Peyer's patch (tissue), 4 donors: ENCODE results near the gene TENT5C.

Experiments used
- CTCF ChIP-seq, 6 experiments: fragments of 450-650 bp in 4 of 6; fragments of 200-600 bp in 2 of 6; sonication (generic) in 1 of 6; IDR thresholded peaks; one replicate each; pipeline ENCODE4 v1.5.1; 2017 to 2019; ENCODE audit warnings: antibody characterized with exemption in 6 of 6, mild to moderate bottlenecking in 3 of 6, moderate library complexity in 1 of 6
- POLR2A ChIP-seq, 2 donors: fragments of 450-650 bp; IDR thresholded peaks; one replicate each; pipeline ENCODE4 v1.5.1; 2017; ENCODE audit warnings: antibody characterized with exemption in 2 of 2, mild to moderate bottlenecking in 2 of 2, moderate library complexity in 2 of 2

GRCh38 chr1:117559139-117559538 lies 46.7 kb upstream of the TENT5C start:
- TF ChIP-seq CTCF (IDR thresholded peaks at IDR 0.05) (no peak), POLR2A (IDR thresholded peaks at IDR 0.05) (no peak)
